ENCODE results near the gene PLEKHA6. TPM values are rescaled to one million over a fixed set of nuclear protein-coding genes. Genes with fewer than 3 reads are reported as not detected.

PLEKHA6 gene
- total RNA-seq, 4 donors from 2014 or later: 3.7 to 15.4 (median 12.8) TPM

DNA sequence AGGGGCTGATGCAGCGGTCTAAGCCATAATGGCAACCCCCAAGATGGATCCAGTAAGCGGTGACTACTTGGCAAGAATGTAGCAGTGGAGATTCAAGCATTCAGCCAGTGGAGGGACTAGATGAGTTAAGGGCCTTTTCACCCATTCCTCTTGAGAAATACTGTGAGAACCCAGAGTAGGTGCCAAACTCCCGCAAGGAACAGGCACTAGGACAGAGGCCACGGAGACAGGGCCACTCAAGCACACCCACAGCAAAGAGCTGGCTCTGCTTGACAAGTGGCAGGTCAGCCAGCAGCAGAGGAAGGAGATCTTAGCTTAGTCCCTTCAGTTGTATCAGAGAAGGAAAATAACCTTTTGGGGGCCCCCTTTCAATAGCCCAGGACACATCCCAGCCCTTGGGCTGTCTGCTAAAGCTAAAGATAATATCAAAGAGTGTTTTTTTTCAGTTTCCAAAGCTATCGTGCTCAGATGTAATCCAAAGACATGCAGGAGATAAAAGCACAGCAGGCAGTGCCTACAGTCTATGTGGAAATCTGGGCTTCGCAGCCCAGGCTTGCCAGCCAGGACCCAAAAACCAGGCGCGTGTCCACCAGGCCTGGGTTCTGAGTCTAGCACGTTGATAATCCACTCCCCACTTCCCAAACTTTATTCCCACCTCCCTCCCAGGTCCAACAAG is 83.9 kb downstream of the PLEKHA6 start:
- no peaks in the 10 kb centered on the region for H3K27me3 ChIP-seq
- no peaks in the 10 kb centered on the region for H3K36me3 ChIP-seq
- 65% methylated on average over 9 of the region's 9 CpGs for WGBS
- no peak overlapping the region for H3K27ac ChIP-seq
- H3K9me3 ChIP-seq: no peaks in the 10 kb centered on the region
- TF ChIP-seq EP300 (IDR thresholded peaks at IDR 0.05) (no peak), POLR2AphosphoS5 (IDR thresholded peaks at IDR 0.05) (no peak), POLR2A (IDR thresholded peaks at IDR 0.05) (no peak)
- TF ChIP-seq, protein P1, sequence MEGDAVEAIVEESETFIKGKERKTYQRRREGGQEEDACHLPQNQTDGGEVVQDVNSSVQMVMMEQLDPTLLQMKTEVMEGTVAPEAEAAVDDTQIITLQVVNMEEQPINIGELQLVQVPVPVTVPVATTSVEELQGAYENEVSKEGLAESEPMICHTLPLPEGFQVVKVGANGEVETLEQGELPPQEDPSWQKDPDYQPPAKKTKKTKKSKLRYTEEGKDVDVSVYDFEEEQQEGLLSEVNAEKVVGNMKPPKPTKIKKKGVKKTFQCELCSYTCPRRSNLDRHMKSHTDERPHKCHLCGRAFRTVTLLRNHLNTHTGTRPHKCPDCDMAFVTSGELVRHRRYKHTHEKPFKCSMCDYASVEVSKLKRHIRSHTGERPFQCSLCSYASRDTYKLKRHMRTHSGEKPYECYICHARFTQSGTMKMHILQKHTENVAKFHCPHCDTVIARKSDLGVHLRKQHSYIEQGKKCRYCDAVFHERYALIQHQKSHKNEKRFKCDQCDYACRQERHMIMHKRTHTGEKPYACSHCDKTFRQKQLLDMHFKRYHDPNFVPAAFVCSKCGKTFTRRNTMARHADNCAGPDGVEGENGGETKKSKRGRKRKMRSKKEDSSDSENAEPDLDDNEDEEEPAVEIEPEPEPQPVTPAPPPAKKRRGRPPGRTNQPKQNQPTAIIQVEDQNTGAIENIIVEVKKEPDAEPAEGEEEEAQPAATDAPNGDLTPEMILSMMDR (IDR thresholded peaks at IDR 0.05): no peak
- peaks cover 10% of the 10 kb centered on the region for H3K4me1 ChIP-seq
- no peak overlapping the region for H3K4me3 ChIP-seq
- no peak for DNase-seq (ENCODE audit: low spot score in 2 of 2)

DNA sequence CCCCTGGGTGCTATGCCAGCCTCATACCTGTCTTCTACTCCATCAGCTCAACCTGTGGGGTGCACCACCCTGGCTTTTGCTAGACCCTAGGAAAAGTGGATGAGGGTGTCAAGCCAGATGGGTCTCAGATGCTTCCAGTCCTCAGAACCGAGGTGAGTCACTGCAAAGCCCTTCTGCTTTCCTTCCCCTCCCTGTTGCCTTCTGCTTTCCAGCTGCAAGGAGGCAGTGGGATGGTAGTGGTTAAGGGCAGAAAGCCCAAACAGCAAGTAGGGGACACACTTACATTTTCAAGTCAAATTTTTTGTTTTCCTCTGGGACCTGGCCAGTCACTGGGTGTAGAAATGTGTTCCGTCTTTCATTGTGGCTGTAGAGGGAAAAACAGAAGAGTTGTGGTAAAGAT is 85.3 kb downstream of the PLEKHA6 start:
- Histone ChIP-seq H3K27me3 (no peaks in the 10 kb centered on the region), H3K27ac (no peak overlapping the region), H3K4me1 (peaks cover 10% of the 10 kb centered on the region), H3K4me3 (no peak overlapping the region), H3K9me3 (no peaks in the 10 kb centered on the region), H3K36me3 (no peaks in the 10 kb centered on the region)
- WGBS: 67% methylated on average over 2 of the region's 2 CpGs
- no peak for DNase-seq (ENCODE audit: low spot score in 2 of 2)
- TF ChIP-seq POLR2A (IDR thresholded peaks at IDR 0.05): no peak
- no peak for TF ChIP-seq POLR2AphosphoS5 (IDR thresholded peaks at IDR 0.05)
- no peak for TF ChIP-seq EP300 (IDR thresholded peaks at IDR 0.05)
- TF ChIP-seq, protein P1 (IDR thresholded peaks at IDR 0.05): no peak

DNA sequence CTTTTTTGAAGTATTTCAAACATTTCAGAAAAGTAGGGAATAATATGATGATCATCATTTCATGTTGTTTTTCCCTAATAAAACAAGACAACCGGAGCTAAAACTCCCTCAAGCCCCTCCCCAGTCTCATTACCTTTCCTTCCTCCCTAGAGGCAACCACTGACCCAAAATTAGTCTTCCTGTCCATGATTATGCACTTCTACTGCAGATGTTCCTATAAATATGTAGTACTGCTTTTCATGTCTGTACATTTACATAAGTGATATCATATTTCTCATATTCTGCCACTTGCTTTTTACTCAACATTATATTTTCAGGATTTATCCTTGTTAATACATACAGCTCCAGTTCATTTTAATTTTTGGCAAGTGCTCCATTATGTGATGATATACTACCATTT is 87.2 kb downstream of the PLEKHA6 start:
- Histone ChIP-seq H3K36me3 (no peaks in the 10 kb centered on the region), H3K27ac (no peak overlapping the region), H3K4me1 (peaks cover 10% of the 10 kb centered on the region), H3K9me3 (no peaks in the 10 kb centered on the region), H3K4me3 (no peak overlapping the region), H3K27me3 (no peaks in the 10 kb centered on the region)
- no peak for DNase-seq (ENCODE audit: low spot score in 2 of 2)
- no peak for TF ChIP-seq POLR2A (IDR thresholded peaks at IDR 0.05)
- TF ChIP-seq POLR2AphosphoS5 (IDR thresholded peaks at IDR 0.05): no peak
- TF ChIP-seq EP300 (IDR thresholded peaks at IDR 0.05): no peak
- TF ChIP-seq, protein P1 (IDR thresholded peaks at IDR 0.05): no peak
- WGBS: 37% methylated on average over 1 of the region's 1 CpG

DNA sequence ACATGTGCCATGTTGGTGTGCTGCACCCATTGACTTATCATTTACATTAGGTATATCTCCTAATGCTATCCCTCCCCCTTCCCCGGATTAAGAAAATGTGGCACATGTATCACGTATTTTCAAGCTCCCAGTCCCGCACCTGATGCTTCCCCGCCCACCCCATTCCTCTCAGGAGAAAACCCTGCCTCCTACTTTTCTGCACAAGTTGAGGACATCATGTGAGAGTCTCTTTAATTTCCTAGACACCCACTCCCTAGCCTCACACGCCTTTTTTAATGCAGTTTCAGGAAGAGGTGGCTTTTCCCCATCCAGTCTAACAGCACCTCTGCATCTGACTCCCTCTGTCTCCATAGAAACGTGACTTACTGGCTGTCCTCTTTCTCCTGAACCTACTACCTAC is 87.8 kb downstream of the PLEKHA6 start:
- H3K9me3 ChIP-seq: no peaks in the 10 kb centered on the region
- no peak overlapping the region for H3K27ac ChIP-seq
- peaks cover 6% of the 10 kb centered on the region for H3K4me1 ChIP-seq
- no peak for DNase-seq (ENCODE audit: low spot score in 2 of 2)
- H3K36me3 ChIP-seq: no peaks in the 10 kb centered on the region
- H3K4me3 ChIP-seq: no peak overlapping the region
- no peaks in the 10 kb centered on the region for H3K27me3 ChIP-seq
- TF ChIP-seq, protein P1 (IDR thresholded peaks at IDR 0.05): no peak
- TF ChIP-seq POLR2A (IDR thresholded peaks at IDR 0.05) (no peak), POLR2AphosphoS5 (IDR thresholded peaks at IDR 0.05) (no peak), EP300 (IDR thresholded peaks at IDR 0.05) (no peak)
- 87% methylated on average over 6 of the region's 6 CpGs for WGBS

DNA sequence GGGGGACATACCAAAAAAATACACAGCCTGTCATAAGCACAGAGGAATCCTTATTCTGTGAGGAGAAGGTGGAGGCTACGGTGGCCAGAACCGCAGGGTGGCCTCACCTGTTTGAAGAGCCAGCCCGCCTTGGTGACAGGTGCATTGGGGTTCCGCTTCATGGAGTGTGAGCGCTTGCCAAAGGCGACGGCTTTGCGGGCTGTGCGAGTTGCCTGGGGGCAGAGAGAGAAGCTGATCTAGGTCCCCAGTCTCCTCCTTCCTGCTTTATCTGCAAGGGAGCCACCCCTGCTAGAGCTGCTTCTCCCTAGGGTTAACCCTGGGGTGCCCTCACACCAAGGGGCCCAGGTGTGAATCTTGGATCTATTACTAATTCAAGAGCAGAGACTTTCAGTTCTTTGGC is 91.6 kb downstream of the PLEKHA6 start:
- Histone ChIP-seq H3K9me3 (no peaks in the 10 kb centered on the region), H3K36me3 (no peaks in the 10 kb centered on the region), H3K4me1 (peaks cover 19% of the 10 kb centered on the region), H3K4me3 (no peak overlapping the region), H3K27ac (no peak overlapping the region), H3K27me3 (no peaks in the 10 kb centered on the region)
- no peak for TF ChIP-seq EP300 (IDR thresholded peaks at IDR 0.05)
- no peak for TF ChIP-seq POLR2A (IDR thresholded peaks at IDR 0.05)
- no peak for TF ChIP-seq POLR2AphosphoS5 (IDR thresholded peaks at IDR 0.05)
- TF ChIP-seq, protein P1 (IDR thresholded peaks at IDR 0.05): no peak
- WGBS: 83% methylated on average over 4 of the region's 9 CpGs
- DNase-seq (ENCODE audit: low spot score in 2 of 2): no peak
